ENCODE data around the gene ELOVL7. TPM values are rescaled to one million over a fixed set of nuclear protein-coding genes. Genes with fewer than 3 reads are reported as not detected.
"Not testable (repeated sequence)": the region's sequence is repeated elsewhere in the genome, so short reads cannot be mapped to it uniquely, and the experiment has no call there.

Gene ELOVL7
- polyA plus RNA-seq, 1 of the 3 experiments (the other 2 are of a cell fraction): 0.07 TPM

GRCh38 chr5:60797482-60798153 lies 46.5 kb downstream of the ELOVL7 start:
- DNase-seq: no peak
- TF ChIP-seq USF1 (IDR thresholded peaks at IDR 0.05; ENCODE audit: borderline replicate concordance, low read depth): no peak
- no peak for TF ChIP-seq NFIC (IDR thresholded peaks at IDR 0.05; ENCODE audit: borderline replicate concordance)
- no peak for TF ChIP-seq ELF1 (IDR thresholded peaks at IDR 0.05)
- TF ChIP-seq YY1 (IDR thresholded peaks at IDR 0.05; ENCODE audit: low read depth): no peak
- TF ChIP-seq JUND (IDR thresholded peaks at IDR 0.05): no peak
- TF ChIP-seq MXI1 (IDR thresholded peaks at IDR 0.05; ENCODE audit: low read depth, low read length): no peak
- no peak for TF ChIP-seq TCF12 (IDR thresholded peaks at IDR 0.05)
- TF ChIP-seq RCOR1 (IDR thresholded peaks at IDR 0.05; ENCODE audit: low read length): no peak
- TF ChIP-seq RXRA (IDR thresholded peaks at IDR 0.05; ENCODE audit: borderline replicate concordance, low read depth): no peak
- CTCF ChIA-PET: no interaction called here
- POLR2A ChIA-PET: no interaction called here
- Histone ChIP-seq H3K9ac (no peak overlapping the region), H3K9me3 (no peaks in the 10 kb centered on the region), H3K4me2 (no peak overlapping the region), H4K20me1 (ENCODE audit: insufficient read depth) (no peaks in the 10 kb centered on the region), H3K79me2 (ENCODE audit: insufficient read depth) (no peaks in the 10 kb centered on the region), H3K27me3 (ENCODE audit: insufficient read depth) (no peaks in the 10 kb centered on the region; the same call in 1 of the 2 replicates), H2AFZ (ENCODE audit: low read depth) (no peak overlapping the region), H3K4me3 (ENCODE audit: low read depth in 2 of 2, low read length in 1 of 2) (no peak overlapping the region), H3K36me3 (replicated peaks in 1 of 2; ENCODE audit: control insufficient read depth in 1 of 2, insufficient read depth in 2 of 2, low read length in 1 of 2) (no peaks in the 10 kb centered on the region), H3K9me2 (no peaks in the 10 kb centered on the region), H3F3A (replicated peaks; ENCODE audit: insufficient read depth) (no peaks in the 10 kb centered on the region), H3K4me1 (ENCODE audit: control insufficient read depth in 1 of 2, insufficient read depth in 2 of 2, low read depth in 1 of 2, low read length in 1 of 2) (no peaks in the 10 kb centered on the region), H3K27ac (ENCODE audit: low read depth in 2 of 2, low read length in 1 of 2) (no peak overlapping the region)
- 51% methylated on average over 6 of the region's 6 CpGs for WGBS (ENCODE audit: low lambda C conversion rate)

- POLR2A ChIA-PET; H3F3A ChIP-seq (replicated peaks; ENCODE audit: insufficient read depth): not testable (repeated sequence)
- 65% methylated on average over 15 of the region's 18 CpGs for WGBS (ENCODE audit: low lambda C conversion rate)
Measured at GRCh38 chr5:60795424-60795950, 48.6 kb downstream of the ELOVL7 start.

GRCh38 chr5:60794691-60795090 lies 49.4 kb downstream of the ELOVL7 start:
- WGBS (ENCODE audit: low lambda C conversion rate): 62% methylated on average over 2 of the region's 2 CpGs
- no peak for DNase-seq
- no peaks in the 10 kb centered on the region for H3K79me2 ChIP-seq (ENCODE audit: insufficient read depth)
- no peak overlapping the region for H3K9ac ChIP-seq
- no peaks in the 10 kb centered on the region for H3K4me1 ChIP-seq (ENCODE audit: control insufficient read depth in 1 of 2, insufficient read depth in 2 of 2, low read depth in 1 of 2, low read length in 1 of 2)
- POLR2A ChIA-PET: no interaction called here
- no peaks in the 10 kb centered on the region for H3F3A ChIP-seq (replicated peaks; ENCODE audit: insufficient read depth)
- no peaks in the 10 kb centered on the region for H3K9me3 ChIP-seq
- TF ChIP-seq MAX (IDR thresholded peaks at IDR 0.05; ENCODE audit: low read depth) (no peak), TCF12 (IDR thresholded peaks at IDR 0.05) (no peak), JUND (IDR thresholded peaks at IDR 0.05) (no peak), USF2 (IDR thresholded peaks at IDR 0.05; ENCODE audit: borderline replicate concordance, low read depth, low read length) (no peak), USF1 (IDR thresholded peaks at IDR 0.05; ENCODE audit: borderline replicate concordance, low read depth) (no peak), CHD2 (IDR thresholded peaks at IDR 0.05; ENCODE audit: low read length, partially characterized antibody) (no peak), EP300 (IDR thresholded peaks at IDR 0.05; ENCODE audit: borderline replicate concordance in 1 of 2, low read depth in 1 of 2, low read length in 1 of 2) (no peak), NRF1 (IDR thresholded peaks at IDR 0.05; ENCODE audit: low read depth, low read length) (no peak), ELF1 (IDR thresholded peaks at IDR 0.05) (no peak), REST (IDR thresholded peaks at IDR 0.05; ENCODE audit: low read depth, low read length) (no peak), FOXJ3 (CRISPR knock-in tag; IDR thresholded peaks at IDR 0.05) (no peak)
- no peak overlapping the region for H2AFZ ChIP-seq (ENCODE audit: low read depth)
- H3K4me2 ChIP-seq: no peak overlapping the region
- no peaks in the 10 kb centered on the region for H3K36me3 ChIP-seq (replicated peaks in 1 of 2; ENCODE audit: control insufficient read depth in 1 of 2, insufficient read depth in 2 of 2, low read length in 1 of 2)
- no peak overlapping the region for H3K4me3 ChIP-seq (ENCODE audit: low read depth in 2 of 2, low read length in 1 of 2)
- H3K9me2 ChIP-seq: no peaks in the 10 kb centered on the region
- H3K27me3 ChIP-seq (ENCODE audit: insufficient read depth): no peaks in the 10 kb centered on the region; the same call in 1 of the 2 replicates
- no peaks in the 10 kb centered on the region for H4K20me1 ChIP-seq (ENCODE audit: insufficient read depth)
- CTCF ChIA-PET: no interaction called here
- no peak overlapping the region for H3K27ac ChIP-seq (ENCODE audit: low read depth in 2 of 2, low read length in 1 of 2)

More at GRCh38 chr5:60795424-60795950, 48.6 kb downstream of the ELOVL7 start:
- H3K36me3 ChIP-seq (replicated peaks in 1 of 2; ENCODE audit: control insufficient read depth in 1 of 2, insufficient read depth in 2 of 2, low read length in 1 of 2); H3K9me2 ChIP-seq; H3K4me2 ChIP-seq; H3K27ac ChIP-seq (ENCODE audit: low read depth in 2 of 2, low read length in 1 of 2); H3K9ac ChIP-seq; H3K4me1 ChIP-seq (ENCODE audit: control insufficient read depth in 1 of 2, insufficient read depth in 2 of 2, low read depth in 1 of 2, low read length in 1 of 2); DNase-seq; CTCF ChIA-PET; H3K9me3 ChIP-seq; H3K4me3 ChIP-seq (ENCODE audit: low read depth in 2 of 2, low read length in 1 of 2); H4K20me1 ChIP-seq (ENCODE audit: insufficient read depth); H3K27me3 ChIP-seq (ENCODE audit: insufficient read depth); H2AFZ ChIP-seq (ENCODE audit: low read depth); H3K79me2 ChIP-seq (ENCODE audit: insufficient read depth): not testable (repeated sequence)
